Neural progenitor cell (in vitro differentiated cells): Measurements from ENCODE around the gene RALGAPB.

Experiments used
- CTCF ChIP-seq: fragments of 200-600 bp; sonication (generic); IDR thresholded peaks from 2 replicates; pipeline ENCODE4 v1.5.1; 2017; ENCODE audit warnings: antibody characterized with exemption, mild to moderate bottlenecking
- EZH2 ChIP-seq: fragments of 200-600 bp; sonication (generic); IDR thresholded peaks from 2 replicates; pipeline ENCODE4 v1.6.1; 2017; ENCODE audit warnings: antibody characterized with exemption, mild to moderate bottlenecking, moderate library complexity
- EZH2phosphoT487 ChIP-seq: fragments of 200-600 bp; sonication (generic); IDR thresholded peaks from 2 replicates; pipeline ENCODE4 v1.6.1; 2017; ENCODE audit warnings: antibody characterized with exemption

- TF ChIP-seq CTCF = no peak
- TF ChIP-seq EZH2 = no peak
- TF ChIP-seq EZH2phosphoT487 = no peak
These were observed 24.7 kb downstream of the RALGAPB start for GRCh38 chr20:38497246-38497935.
